Calu3 (cell line): ENCODE data around the gene SNX21. TPM values are rescaled to one million over a fixed set of nuclear protein-coding genes. Genes with fewer than 3 reads are reported as not detected.
A peak's percentile ranks its signal among the peaks of the same experiment; 100 is the strongest.

ENCODE experiments used
- BruUV-seq: library from RNA; stranded (reverse); fragments of 400-500 nt; replicated peaks from 2 replicates; lab custom pipeline; 2021; lab: Mats Ljungman, UMichigan
- CTCF ChIA-PET: fragments of 300-600 bp; sonication (Branson Sonifier 250); formaldehyde crosslinking; loops from one replicate; lab custom pipeline; 2022; ENCODE audit warnings: antibody characterized with exemption; lab: Charles Lee
- DNase-seq: peaks from one replicate; pipeline ENCODE4 v3.0.0; 2022
- H3K27ac Mint-ChIP-seq: one replicate; pipeline ENCODE4 v1.8.0; 2022; ENCODE audit warnings: mixed read lengths; ENCODE audit not compliant: unreplicated experiment
- H3K27me3 Mint-ChIP-seq: one replicate; pipeline ENCODE4 v1.8.0; 2022; ENCODE audit warnings: mixed read lengths; ENCODE audit not compliant: unreplicated experiment
- H3K36me3 Mint-ChIP-seq: one replicate; pipeline ENCODE4 v1.8.0; 2022; ENCODE audit warnings: mild to moderate bottlenecking, moderate library complexity, mixed read lengths; ENCODE audit not compliant: insufficient read depth, unreplicated experiment
- H3K4me1 Mint-ChIP-seq: one replicate; pipeline ENCODE4 v1.8.0; 2022; ENCODE audit warnings: mild to moderate bottlenecking, low read depth, mixed read lengths; ENCODE audit not compliant: unreplicated experiment
- H3K4me3 Mint-ChIP-seq: one replicate; pipeline ENCODE4 v1.8.0; 2022; ENCODE audit warnings: mild to moderate bottlenecking, low read depth, moderate library complexity, mixed read lengths; ENCODE audit not compliant: unreplicated experiment
- H3K9me3 Mint-ChIP-seq: one replicate; pipeline ENCODE4 v1.8.0; 2022; ENCODE audit warnings: low read depth, mixed read lengths; ENCODE audit not compliant: unreplicated experiment
- CTCF ChIP-seq: fragments of 200-600 bp; IDR thresholded peaks from one replicate; pipeline ENCODE4 v1.8.0; 2022; ENCODE audit warnings: antibody characterized with exemption; ENCODE audit not compliant: unreplicated experiment
- intact Hi-C: fragments of 100-400 bp; cut with micrococcal nuclease; formaldehyde crosslinking; loops from one replicate; pipeline ENCODE4 v1.10.0; 2022; ENCODE audit not compliant: unreplicated experiment
- total RNA-seq: library from RNA; stranded (reverse); gene quantifications from 2 replicates; pipeline ENCODE4 v1.2.3, GENCODE V29; 2022

Gene SNX21
- total RNA-seq, 1 experiment from 2014 or later = 8.7 TPM

- no peak for DNase-seq
- H3K36me3 Mint-ChIP-seq = peaks cover 45% of the 10 kb centered on the region
- H3K4me3 Mint-ChIP-seq = no peak within 1 kb of the TSS
- H3K27ac Mint-ChIP-seq = no peak within 1 kb of the TSS
- H3K27me3 Mint-ChIP-seq = no peaks in the 10 kb centered on the region
- intact Hi-C loops = no loop called here
- no peaks in the 10 kb centered on the region for H3K9me3 Mint-ChIP-seq
- CTCF ChIA-PET = no interaction called here
- no peak for TF ChIP-seq CTCF
- peaks cover 6% of the 10 kb centered on the region for H3K4me1 Mint-ChIP-seq
- BruUV-seq = no TSS peak
Observed at GRCh38 chr20:45887346-45887715, 53.7 kb downstream of the SNX21 start, which contains the start of gene SPATA25. SPATA25 (minus strand) TSS chr20:45887622; CDS start chr20:45887590, 32 bp downstream.

- H3K27me3 Mint-ChIP-seq = no peaks in the 10 kb centered on the region
- H3K9me3 Mint-ChIP-seq = no peaks in the 10 kb centered on the region
- no peak overlapping the region for H3K27ac Mint-ChIP-seq
- peaks cover 9% of the 10 kb centered on the region for H3K4me1 Mint-ChIP-seq
- no peak for TF ChIP-seq CTCF
- CTCF ChIA-PET = interaction anchor here (0.5 kb wide), 1 partner anchor 22 kb away, joined by 3 read pairs; no protein-coding TSS in a partner anchor
- BruUV-seq = no TSS peak
- intact Hi-C loops = no loop called here
- H3K4me3 Mint-ChIP-seq = no peak overlapping the region
- no peak for DNase-seq
- H3K36me3 Mint-ChIP-seq = peaks cover 43% of the 10 kb centered on the region
Observed at GRCh38 chr20:45888681-45889080, 55.1 kb downstream of the SNX21 start.

DNA sequence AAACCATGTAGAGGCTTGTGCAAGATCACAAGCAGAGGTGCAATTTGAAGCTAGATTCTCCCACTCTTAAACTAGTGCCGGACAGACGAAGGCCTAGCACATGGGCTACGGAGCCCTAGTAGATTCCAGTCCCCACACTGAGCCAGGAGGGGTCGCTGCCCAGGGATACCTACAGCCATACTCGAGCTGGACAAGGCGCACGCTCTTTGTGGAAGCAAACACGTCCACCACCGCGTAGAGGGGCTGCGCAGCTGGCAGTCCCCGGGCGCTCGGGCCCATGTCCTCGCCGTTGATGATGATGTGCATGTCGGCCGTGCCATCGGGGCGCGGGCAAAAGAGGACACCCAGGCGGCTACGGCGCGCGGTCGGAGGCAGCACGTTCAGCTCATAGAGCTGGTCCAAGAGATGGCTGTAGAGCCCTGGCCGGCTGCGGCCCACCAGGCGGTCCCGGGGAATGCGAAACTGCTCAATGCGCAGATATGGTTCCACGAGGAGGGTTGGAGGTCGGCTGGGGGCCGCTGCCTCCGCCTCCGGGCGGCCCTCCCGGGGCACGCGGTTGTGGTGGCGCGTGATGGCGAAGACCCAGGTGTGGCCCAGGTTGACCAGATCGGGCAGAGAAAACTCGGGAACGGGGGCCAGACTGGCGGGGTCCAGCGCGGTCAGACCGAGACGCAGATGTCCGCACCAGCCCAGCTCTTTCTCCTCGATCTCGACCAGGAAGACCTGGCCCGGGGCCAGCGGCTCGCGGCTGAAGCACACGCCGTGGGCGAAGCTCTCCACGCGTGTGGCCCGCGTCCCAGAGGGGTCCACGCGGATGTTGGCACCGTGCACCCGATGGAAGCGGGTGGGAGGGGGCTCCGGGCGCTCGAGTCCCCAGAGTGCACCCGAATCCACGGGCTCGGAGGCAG, 56.7 kb downstream of the SNX21 start:
- no peaks in the 10 kb centered on the region for H3K9me3 Mint-ChIP-seq
- peaks cover 9% of the 10 kb centered on the region for H3K4me1 Mint-ChIP-seq
- no peaks in the 10 kb centered on the region for H3K27me3 Mint-ChIP-seq
- TF ChIP-seq CTCF = no peak
- peak overlapping the region; percentile 95 for H3K27ac Mint-ChIP-seq
- peak overlapping the region; percentile 97 for H3K4me3 Mint-ChIP-seq
- DNase-seq = no peak
- TSS peak; percentile 29 for BruUV-seq
- H3K36me3 Mint-ChIP-seq = peaks cover 38% of the 10 kb centered on the region
- CTCF ChIA-PET = interaction anchor here (0.6 to 1.7 kb wide), 3 partner anchors 9 to 24 kb away, joined by 3 to 8 read pairs (median 3); partner anchors contain the start of gene ZSWIM1
- intact Hi-C loops = no loop called here

DNA sequence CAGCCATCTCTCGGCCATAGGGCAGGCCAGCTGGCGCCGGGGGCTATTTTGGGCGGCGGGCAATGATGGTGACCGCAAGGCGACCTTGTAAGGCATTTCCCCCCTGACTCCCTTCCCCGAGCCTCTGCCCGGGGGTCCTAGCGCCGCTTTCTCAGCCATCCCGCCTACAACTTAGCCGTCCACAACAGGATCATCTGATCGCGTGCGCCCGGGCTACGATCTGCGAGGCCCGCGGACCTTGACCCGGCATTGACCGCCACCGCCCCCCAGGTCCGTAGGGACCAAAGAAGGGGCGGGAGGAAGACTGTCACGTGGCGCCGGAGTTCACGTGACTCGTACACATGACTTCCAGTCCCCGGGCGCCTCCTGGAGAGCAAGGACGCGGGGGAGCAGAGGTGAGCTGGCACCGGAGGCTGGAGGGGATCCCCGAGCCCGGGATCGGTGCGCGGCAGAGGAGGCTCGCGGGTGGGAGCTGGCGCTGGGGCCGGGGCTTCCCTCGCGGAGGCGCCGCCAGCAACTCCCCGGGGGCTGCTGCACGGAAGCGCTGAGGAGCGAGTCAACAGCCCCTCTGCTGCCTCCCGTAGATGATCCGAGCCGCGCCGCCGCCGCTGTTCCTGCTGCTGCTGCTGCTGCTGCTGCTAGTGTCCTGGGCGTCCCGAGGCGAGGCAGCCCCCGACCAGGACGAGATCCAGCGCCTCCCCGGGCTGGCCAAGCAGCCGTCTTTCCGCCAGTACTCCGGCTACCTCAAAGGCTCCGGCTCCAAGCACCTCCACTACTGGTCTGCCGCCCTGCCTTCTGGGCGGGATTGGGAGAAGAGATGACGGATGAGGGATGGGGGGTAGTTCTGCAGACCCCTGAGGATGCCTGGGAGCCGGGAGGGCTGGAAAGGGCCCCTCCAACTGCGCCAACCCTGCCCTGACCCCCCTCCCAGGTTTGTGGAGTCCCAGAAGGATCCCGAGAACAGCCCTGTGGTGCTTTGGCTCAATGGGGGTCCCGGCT, 57.7 kb downstream of the SNX21 start, which contains the start of the genes CTSA and NEURL2:
Gene CTSA (plus strand): TSS at position 351 of the 999 bp plus-strand sequence. CDS start 234 bp downstream, at position 585.
Gene NEURL2 (minus strand): TSS at position 224 of the 999 bp plus-strand sequence. CDS start 217 bp downstream, at position 7.
- intact Hi-C loops = no loop called here

More for the DNA sequence above, 57.7 kb downstream of the SNX21 start, which contains the start of the genes CTSA and NEURL2:
- peak; percentile 94 for DNase-seq
- H3K36me3 Mint-ChIP-seq = peaks cover 38% of the 10 kb centered on the region
- H3K27ac Mint-ChIP-seq = peak within 1 kb of the TSS; percentile 95
- no peaks in the 10 kb centered on the region for H3K27me3 Mint-ChIP-seq
- CTCF ChIA-PET = interaction anchor here (0.7 to 1.0 kb wide), 3 partner anchors 9 to 11 kb away, joined by 3 read pairs; no protein-coding TSS in a partner anchor
- TF ChIP-seq CTCF = no peak
- peak within 1 kb of the TSS; percentile 97 for H3K4me3 Mint-ChIP-seq
- TSS peak; percentile 37 for BruUV-seq
- peaks cover 9% of the 10 kb centered on the region for H3K4me1 Mint-ChIP-seq
- H3K9me3 Mint-ChIP-seq = no peaks in the 10 kb centered on the region
